Activated T-cell treated with anti-CD3 and anti-CD28 coated beads for 24 hours (primary cell): ENCODE results near the gene LIFR.

Experiments
- DNase-seq: peaks from one replicate; pipeline ENCODE4 v3.0.0-alpha.2; 2020; ENCODE audit warnings: low read depth

The LIFR gene

DNA sequence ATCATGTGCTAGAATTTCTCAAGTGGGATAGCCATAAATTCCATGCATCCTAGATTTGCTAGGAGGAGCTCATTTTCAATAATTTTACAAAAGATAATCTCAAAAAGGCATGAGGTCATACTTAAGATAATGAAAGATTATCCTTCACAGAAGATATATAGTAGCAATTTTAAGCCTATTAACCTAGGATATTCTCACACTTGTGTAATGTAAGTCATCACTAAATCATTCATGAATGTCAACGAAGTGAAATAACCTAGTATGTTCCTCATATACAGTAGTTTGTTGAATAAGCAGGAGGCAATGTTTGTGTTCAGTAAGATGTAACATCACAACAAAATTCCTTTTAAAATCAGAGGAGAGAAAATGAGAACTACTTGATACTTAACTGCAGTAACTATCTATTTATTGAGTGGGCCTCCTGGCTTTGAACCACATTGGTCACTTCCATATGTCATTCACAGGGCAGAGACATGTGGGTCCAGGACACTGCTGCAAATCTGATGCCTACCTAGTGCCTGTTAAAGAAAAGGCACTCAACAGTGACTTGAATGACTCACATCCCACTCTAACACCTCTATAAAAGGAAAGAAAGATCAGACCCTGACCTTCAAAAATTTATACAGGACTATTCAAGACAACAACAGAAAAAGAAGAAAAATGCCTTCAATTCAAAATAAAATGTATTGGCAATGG, 8.2 kb downstream of the LIFR start:
- DNase-seq = no peak

GRCh38 chr5:38547257-38547656, 9.2 kb downstream of the LIFR start:
- DNase-seq = no peak

- DNase-seq = no peak
These were observed 9.7 kb downstream of the LIFR start for GRCh38 chr5:38546691-38547146.

GRCh38 chr5:38543886-38544285, 12.6 kb downstream of the LIFR start:
- DNase-seq = no peak

- no peak for DNase-seq
These were observed 13.4 kb downstream of the LIFR start for GRCh38 chr5:38543074-38543473.

DNA sequence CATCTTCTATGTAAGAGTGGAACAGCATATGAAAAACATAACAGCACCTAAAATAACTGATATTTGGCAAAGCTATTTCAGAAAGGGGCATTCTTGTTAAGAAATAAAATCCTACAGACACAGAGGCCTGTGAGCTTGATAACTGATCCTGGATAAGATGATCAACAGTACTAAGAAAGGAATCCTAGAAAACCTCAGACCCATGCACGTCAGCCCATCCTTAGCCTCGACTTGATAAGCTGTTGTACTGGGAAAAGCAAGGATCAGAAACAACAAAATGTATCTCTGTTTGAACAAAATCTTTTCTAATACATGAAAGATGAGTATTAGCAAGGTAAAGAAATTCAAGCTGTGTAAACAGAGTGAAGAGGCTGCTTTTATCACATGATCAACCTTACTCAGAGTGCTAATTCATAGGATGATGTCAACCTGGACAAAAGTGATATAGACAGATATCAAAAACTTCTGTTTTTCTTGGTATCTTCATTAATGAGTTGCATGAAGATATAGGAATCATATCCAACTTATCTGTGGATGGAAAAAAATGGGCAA, 15.2 kb downstream of the LIFR start:
- no peak for DNase-seq

- DNase-seq = no peak
These were observed 16.1 kb downstream of the LIFR start for GRCh38 chr5:38540314-38540713.

- DNase-seq = no peak
These were observed 18.3 kb downstream of the LIFR start for GRCh38 chr5:38538161-38538560.

- no peak for DNase-seq
These were observed 18.9 kb downstream of the LIFR start for GRCh38 chr5:38537505-38537904.

DNA sequence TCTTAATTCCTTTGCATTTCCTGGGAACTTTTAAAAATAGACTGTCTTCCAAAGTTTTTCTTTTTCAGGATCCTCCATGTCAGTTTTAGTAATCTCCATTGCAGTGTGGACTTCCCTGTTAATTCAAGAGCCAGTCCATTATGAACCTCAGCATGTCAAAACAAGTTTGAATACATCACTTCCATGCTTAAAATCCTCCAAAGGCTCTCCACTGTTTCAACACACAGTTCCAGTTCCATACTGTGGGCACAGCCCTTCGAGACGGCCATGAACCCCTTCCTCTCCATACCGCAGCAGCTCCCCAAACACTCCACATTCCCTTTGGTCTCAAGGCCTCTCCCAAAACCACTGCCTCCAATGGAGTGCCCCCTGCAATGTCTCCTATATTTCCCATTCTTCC, 19.5 kb downstream of the LIFR start:
- DNase-seq = no peak

- DNase-seq = no peak
These were observed 20.6 kb downstream of the LIFR start for GRCh38 chr5:38535845-38536244.

DNA sequence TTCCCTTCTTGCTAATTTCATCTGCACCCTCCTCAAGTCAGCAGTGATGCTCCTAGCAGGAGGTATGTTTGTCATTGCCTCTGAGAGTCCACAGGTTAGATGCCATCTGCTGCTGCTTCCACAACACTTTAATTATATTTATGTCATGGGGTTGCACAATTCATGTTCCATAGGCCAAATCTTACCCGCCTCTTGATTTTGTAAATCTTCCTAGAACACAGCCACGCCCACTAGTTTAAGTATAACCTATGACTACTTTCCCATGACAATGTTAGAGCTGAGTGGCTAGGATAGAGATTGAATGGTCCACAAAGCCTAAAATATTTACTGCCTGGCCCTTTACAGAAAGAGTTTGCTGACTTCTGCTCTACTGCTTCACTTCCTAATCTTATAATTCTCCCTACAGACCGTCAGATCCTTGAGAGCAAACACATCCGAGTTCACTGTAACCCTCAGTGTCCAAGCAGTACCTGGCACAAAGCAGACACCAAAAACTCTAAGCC, 21.1 kb downstream of the LIFR start:
- DNase-seq = no peak

- no peak for DNase-seq
These were observed 22.3 kb downstream of the LIFR start for GRCh38 chr5:38534156-38534453.

DNA sequence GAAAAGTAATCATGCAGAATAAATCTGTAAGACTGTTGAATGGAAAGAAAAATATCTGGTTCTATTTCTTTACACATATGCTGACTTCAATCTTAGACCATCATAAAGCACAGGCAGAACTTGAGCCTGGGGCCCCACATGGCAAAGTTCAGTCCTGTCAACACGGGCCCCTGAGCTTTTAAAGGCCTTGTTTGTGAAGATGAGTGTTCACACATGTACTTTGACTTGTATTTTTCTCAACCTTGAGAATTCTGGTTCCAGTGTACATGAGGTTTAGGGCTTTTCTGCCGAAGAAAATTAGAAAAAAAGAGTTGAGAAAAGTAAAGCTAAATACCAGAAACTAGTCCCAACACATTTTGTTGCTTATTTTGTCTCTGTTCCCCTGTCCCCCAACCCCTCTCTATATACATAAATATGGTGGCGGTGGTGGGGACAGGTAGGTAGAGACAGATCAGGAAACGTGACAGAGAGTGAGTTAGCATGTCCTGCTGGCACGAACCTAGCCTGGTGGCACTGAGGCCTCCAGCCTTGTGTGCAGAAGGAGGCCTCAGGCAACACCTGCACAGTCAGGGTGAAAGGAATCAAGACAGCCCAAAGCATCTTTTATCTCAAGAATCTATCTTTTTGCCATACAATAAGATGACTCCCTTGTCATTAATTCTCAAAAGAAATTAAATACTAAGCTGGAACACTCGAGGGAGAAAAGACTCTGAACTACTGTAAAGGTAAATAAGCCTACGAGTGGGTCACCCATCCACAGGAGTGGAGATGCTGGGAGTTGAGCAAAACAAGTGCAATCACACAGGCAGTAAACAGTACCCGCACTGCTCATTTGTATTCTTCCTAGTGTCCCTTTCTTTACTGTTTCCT, 22.9 kb downstream of the LIFR start:
- no peak for DNase-seq

DNA sequence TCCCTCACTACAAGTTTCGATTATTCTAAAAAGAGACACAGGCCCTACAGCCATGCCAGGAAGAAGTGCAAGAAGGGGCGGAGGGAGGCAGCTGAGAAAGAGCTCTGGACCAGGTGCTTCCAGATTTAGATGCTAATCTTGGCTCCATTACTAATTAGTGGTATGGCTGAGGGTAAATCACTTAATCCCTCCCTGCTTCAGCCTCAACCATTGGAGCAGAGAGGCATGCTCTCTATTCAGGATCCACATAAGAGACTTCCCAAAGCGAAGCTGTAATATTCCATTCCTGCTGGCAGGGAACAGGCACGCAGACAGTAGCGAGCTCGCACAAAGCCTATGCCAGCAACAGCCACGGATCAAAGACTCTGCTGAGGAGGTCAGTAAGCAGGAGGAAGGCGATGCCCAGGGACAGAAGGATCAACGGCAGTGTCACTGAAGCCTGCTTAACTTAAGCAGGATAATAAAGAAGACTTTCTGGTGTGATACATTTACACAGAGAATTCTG, 24.2 kb downstream of the LIFR start:
- no peak for DNase-seq

- DNase-seq = no peak
These were observed 24.9 kb downstream of the LIFR start for GRCh38 chr5:38531518-38531917.

- DNase-seq = no peak
These were observed 26.3 kb downstream of the LIFR start for GRCh38 chr5:38529955-38530646.

GRCh38 chr5:38528162-38528703, 28.2 kb downstream of the LIFR start:
- DNase-seq = no peak

DNA sequence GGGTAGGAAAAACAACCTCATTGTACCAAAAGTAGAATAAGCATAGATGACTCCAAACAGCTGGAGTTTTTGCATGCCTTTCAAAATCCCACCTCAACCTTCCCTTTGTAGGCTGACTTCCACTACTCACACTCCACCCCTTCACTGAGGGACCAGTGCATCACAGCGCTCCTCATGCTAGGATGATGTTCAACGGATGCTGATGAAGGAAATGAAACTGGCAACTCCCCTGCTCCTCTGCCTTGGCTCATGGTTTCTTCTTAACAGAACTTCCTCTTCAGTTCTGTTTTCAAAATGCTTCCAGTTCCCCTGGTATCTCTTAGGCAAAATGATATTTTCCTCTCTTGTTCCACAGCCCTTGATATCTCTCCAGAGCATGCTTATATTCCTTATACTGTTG, 29.0 kb downstream of the LIFR start:
- no peak for DNase-seq

DNA sequence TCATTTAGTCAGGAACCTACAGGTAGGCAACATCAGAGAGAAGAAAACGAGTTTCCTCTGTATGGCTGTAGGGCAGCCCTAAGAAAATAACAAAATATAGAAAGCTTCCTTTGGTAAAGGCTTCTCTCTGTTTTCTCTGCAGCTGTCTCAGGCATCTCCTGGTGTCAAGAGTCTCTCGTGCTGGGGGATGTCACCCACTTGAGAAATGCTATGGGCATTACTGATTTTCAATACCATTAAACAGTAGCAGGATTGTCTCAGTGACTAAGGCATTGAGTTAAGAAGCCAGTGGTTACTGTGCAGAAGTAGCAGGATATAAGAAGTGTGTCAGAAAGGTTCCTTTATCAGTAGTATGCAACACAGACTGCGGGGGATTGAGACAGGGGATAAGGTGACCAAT, 32.4 kb downstream of the LIFR start:
- DNase-seq = no peak

GRCh38 chr5:38519476-38519875, 37.0 kb downstream of the LIFR start:
- no peak for DNase-seq

GRCh38 chr5:38518341-38518740, 38.1 kb downstream of the LIFR start:
- no peak for DNase-seq
